Stimulated activated CD8-positive, alpha-beta memory T cell treated with anti-CD3 and anti-CD28 coated beads, Interleukin-7, amount 100 ng/mL, for 48 hours (primary cell): ENCODE results near the gene HSDL2.
"Not testable (repeated sequence)": the region's sequence is repeated elsewhere in the genome, so short reads cannot be mapped to it uniquely, and the experiment has no call there.

Experiments used
- DNase-seq, 2 donors: peaks; one replicate each; pipeline ENCODE4 v3.0.0-alpha.2; 2020; ENCODE audit warnings: low read depth in 1 of 2; ENCODE audit errors: extremely low read depth in 1 of 2

HSDL2 gene

DNA sequence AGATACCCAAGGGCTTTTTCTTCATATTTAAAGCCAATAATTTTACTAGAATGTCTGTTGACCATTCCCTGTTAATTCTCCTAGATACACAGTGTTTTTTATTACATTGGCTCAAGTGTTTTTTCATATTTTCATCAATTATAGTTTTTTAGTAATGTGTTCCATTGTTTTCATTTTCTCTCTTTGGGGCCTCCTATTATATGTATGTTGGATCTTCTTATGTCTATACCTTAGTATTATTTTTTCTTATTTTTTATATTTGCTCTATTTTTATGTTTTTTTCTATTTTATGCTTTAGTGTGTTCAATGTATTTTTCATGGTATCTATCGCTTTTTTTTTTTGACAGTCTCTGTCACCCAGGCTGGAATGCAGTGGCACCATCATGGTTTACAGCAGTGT is 114.2 kb downstream of the HSDL2 start:
- DNase-seq, result no peak

- no peak for DNase-seq
These were observed 115.7 kb downstream of the HSDL2 start for GRCh38 chr9:112495614-112496013.

DNA sequence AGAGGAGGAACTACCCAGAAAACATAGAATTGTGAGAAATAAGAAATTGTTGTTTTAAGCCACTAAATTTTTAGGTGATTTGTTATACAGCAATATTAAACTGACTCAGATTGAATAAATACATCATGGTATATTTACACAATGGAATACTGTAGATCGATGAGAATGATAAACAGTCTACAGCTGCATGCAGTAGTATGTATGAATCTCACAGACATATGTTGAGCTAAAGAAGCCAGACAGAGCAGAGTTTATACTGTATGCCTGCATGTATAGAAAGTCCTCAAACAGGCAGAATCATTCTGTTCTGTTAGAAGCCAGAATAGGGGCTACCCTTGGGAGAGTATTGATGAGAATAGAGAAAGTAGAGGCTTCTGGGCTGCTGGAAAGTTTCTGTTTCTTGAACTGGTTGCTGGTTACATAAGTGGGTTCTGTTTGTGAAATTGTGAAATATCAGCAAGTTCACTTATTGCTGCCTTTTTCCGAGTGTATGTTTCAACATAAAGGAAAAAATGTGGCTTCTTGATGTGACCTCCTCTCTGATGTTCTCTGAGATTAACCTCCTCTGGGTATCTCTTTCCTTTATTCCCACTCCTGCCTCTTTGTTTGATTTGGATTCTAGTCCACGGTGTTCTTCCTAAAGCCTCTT is 116.3 kb downstream of the HSDL2 start:
- DNase-seq, result no peak

DNA sequence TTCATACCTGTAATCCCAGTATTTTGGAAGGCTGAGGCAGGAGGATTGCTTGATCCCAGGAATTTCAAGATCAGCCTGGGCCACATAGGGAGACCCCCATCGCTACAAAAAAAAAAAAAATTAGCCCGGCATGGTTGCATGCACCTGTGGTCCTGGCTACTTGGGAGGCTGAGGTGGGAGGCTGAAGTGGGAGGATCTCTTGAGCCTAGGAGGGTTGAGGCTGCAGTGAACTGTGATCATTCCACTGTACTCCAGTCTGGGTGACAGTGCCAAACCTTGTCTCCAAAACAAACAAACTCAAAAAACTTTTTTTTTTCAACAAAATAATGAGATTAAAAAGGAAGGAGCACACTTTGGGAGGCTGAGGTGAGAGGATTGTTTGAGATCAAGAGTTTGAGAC is 120.9 kb downstream of the HSDL2 start:
- DNase-seq, result no peak

GRCh38 chr9:112501287-112501686 is 121.4 kb downstream of the HSDL2 start:
- no peak for DNase-seq

DNA sequence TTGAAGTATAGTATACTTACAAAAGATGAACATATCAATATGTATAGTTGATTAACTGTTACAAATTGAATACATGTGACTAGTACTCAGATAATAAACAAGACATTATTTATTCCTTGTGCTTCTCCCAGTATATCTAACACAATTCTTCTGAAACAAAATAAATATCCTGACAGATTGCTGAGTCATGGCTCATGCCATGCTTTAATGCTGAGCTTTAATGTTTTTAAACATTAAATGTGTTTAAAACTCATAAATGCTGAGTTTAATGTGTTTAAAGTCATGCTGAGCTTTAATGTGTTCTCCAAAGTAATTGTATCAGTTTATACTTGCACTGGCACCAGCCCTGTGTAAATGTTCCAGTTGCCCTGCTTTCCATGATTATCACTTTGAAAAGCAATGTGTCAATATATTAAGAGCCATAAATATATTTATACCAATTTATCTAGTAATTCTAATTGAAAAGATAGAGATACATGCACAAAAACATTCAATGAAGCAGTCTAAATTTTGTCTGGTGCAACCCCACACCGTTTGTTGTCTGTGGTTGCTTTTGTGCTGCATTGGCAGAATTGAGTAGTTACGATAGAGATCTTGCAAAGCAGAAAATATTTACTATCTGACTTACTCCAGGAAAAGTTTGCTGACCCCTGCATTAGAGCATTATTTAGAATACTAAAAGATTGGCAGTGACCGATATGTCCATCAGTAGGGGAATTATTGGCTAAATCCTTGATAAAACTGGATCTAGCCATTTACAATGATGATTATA is 122.5 kb downstream of the HSDL2 start:
- DNase-seq, result no peak

GRCh38 chr9:112503170-112503569 is 123.3 kb downstream of the HSDL2 start:
- DNase-seq, result no peak

DNA sequence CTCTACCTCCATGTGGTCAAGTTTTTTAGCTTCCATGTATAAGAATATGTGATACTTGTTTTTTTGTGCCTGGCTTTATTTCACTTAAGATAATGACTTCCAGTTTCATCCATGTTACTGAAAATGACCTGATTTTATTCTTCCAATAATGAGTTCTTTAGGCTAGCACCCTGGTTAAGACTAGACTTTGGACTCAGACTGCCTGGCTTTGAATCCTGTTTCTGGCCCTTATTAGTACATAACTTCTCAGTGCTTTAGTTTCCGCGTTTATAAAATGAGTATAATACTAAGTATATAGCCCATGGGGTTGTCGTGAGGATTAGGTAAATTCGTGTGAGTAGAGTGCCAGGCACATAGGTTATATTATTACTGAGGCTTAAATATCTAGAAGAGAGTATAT is 125.2 kb downstream of the HSDL2 start:
- DNase-seq, result no peak

DNA sequence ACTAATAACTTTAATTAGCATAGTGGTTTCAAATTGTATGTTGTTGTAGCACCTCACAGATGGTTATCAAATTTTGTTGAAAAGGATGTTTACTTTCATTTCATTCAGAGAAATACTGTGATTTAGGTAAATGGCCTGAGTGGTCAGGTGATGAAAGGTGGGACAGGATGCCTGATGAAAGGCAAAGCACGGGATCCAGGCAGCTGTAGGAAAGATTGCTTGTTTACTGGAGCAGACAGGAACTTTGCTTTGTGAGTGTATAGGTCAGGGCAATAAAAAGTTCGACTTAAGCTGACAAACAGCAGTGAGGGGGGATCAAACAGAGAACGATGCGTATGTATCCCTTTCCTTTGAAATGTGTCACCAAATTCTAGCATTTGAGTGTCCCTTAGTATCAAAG is 125.7 kb downstream of the HSDL2 start:
- DNase-seq, result no peak

DNA sequence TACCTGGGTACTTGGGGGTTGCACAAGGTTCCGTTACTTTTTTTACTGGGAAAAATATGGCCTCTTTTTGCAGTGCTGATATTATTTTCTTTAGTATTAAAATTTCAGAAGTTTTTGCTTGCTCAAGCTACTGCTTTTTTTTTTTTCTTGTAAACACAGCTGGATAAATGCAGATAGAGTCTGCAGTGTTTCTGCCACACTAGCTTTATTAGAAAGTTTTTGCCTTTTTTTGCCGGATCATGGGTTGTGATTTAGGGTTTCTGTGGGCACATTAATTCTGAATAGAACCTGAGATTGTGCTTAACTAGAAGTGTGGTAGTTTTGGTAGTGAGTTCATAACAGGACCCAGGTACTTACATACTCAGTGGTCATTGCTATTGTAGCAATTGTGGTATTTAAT is 126.7 kb downstream of the HSDL2 start:
- no peak for DNase-seq

DNA sequence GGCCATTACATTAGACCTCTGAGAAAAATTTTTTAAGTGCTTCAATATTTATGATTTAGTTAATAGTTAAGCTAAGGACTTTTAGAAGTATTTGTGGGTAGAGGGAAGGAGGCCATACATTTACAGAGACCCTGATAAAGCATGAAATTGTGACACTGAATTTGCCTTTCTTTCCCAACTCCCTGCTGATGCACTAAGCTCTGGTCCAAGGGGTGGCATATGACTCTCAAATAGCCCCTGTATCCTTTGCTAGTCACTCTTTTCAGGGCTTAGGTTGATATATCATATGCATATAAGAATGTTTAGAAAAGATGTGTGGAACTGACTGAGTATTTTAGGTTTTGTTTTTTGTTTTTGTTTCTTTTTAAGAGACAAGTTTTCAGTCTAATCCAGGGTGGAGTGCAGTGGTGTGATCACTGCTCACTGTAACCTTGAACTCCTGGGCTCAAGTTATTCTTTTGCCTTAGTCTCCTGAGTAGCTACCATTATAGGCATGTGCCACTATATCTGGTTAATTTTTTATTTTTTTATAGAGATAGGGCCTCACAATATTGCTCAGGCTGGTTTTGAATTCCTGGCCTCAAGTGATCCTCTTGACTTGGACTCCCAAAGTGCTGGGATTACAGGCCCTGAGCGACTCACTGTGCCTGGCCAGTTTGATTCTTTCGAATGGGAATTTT is 127.2 kb downstream of the HSDL2 start:
- DNase-seq, result no peak

- no peak for DNase-seq
These were observed 128.5 kb downstream of the HSDL2 start for GRCh38 chr9:112508377-112508776.

DNA sequence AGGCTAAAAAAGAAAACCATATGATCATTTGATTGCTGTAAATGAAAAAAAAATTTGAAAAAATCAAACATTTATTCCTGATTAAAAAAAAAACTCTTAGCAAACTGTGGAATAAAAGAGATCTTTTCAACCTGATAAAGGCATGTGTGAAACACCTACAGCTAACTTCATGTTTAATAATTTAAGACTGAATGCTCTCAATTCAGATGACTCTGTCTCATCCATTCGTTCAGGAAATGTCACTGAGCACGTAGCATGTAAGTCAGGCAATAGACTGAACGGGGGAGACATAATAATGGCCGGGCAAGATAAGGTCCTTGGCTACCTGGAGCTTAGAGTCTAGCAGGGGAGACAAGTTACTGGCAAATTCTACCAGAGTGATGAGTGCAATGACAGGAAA is 132.5 kb downstream of the HSDL2 start:
- not testable (repeated sequence) for DNase-seq

- DNase-seq, result no peak
These were observed 136.9 kb downstream of the HSDL2 start for GRCh38 chr9:112516769-112517168.

DNA sequence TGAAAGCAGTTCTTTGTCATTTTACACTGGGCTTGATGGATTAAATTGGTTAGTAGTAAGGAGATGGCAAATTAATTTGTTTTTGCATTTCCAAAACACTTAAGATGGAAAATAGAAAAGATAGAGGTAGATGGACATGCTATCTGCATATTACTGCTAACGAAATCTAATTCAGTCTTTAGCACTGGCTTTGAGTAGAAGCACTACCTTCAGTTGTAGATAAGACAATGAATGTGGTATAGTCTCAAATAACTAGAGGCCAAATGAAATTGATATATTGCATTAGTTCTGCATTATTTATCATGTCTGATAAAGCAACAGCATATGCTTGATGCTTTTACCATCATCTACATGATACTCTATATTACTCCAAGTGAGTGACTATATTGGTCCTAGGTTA is 140.2 kb downstream of the HSDL2 start:
- no peak for DNase-seq

GRCh38 chr9:112520656-112521055 is 140.7 kb downstream of the HSDL2 start:
- DNase-seq, result no peak
